Esophagus mucosa (tissue), 1 donor: ENCODE data around the gene TRIM2. TPM values are rescaled to one million over a fixed set of nuclear protein-coding genes. Genes with fewer than 3 reads are reported as not detected.

ENCODE experiments used
- ATAC-seq: fragments of 200-7000 bp; cut with Tn5 transposase; one replicate; pipeline ENCODE4 v1.9.1; 2020
- total RNA-seq: library from RNA; stranded (reverse); gene quantifications from one replicate; pipeline ENCODE4 v1.2.4, GENCODE V29; 2023
- donor health status: DM: yes; HTN: yes; CAD: no.

TRIM2 gene
- total RNA-seq, 1 donor from 2014 or later, result 9.0 TPM

DNA sequence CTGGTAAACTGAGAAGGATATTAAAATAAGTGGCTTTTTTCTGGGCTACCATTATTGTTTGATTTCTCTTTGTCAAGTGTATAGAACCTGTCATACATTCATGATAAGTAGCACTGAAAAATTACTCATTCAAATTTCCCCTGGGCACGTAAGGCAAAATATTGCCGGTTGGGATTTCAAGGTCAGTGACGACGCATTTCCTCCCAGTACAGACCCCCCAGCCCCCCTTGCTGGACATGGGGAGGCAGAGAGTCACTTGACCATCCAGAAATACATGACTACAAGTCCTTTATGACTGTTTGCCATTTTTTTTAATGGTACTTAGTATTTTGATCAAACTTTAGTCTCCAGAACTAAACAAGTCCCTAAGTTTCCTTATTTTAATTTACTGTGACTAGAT is 133.4 kb downstream of the TRIM2 start:
- ATAC-seq, result no peak

DNA sequence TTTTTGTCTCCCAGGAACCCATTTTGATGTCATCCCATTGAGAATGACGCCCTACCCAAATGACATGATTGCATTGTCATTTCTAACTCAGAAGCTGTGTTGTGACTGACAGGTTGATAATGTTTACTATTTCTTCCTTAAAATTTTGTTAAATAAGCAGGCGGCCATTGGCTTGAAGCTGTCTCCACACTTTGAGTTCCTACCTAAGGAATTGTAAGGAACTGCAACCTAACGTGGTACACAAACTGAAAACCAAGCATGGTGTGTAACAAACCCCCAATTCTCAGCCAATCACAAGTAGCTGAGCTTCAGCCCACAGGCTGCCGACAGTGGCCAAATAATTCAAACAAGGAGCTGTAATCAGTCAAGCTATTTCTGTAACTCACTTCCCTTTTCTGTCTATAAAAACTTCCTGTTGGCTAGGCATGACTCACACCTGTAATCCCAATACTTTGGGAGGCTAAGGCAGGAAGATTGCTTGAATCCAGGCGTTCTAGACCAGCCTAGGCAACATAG is 137.4 kb downstream of the TRIM2 start:
- peak; percentile 32 for ATAC-seq

DNA sequence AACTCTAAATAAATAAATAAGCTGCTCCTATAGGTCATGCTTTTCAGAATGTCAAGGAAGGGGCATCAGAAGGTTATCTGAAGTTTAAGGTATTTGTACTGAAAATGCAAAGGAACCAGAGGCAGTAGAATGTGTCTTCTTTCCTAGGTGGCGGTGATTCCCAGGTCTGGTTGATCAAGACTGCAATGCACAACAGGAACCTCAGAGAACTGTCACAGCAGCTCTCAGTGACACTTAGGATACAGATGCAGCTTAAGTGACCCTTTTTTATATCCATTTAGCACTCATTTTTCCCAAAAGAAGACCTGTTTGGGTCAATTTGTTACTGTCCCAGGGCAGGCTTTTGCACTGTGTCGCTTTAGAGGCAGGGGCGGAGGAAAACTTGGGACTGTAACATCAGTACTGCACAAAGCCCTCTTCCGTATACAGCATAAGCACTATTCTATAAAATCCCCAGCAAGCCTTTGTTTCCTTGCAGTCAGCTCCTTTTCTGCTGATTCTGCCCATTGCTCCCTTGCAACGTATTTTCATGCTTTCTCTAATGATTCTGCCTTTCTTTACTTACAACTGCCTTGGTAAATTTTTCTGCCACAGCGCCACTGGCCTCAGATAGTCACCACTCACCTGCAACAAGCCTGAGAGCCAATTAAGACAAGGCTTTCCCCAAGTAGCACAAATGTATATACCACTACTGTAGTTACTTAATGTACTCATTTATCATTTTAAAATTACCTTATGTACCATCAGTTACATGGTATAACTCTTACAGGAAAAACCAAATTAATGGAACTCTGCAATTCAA is 138.7 kb downstream of the TRIM2 start:
- ATAC-seq, result no peak

DNA sequence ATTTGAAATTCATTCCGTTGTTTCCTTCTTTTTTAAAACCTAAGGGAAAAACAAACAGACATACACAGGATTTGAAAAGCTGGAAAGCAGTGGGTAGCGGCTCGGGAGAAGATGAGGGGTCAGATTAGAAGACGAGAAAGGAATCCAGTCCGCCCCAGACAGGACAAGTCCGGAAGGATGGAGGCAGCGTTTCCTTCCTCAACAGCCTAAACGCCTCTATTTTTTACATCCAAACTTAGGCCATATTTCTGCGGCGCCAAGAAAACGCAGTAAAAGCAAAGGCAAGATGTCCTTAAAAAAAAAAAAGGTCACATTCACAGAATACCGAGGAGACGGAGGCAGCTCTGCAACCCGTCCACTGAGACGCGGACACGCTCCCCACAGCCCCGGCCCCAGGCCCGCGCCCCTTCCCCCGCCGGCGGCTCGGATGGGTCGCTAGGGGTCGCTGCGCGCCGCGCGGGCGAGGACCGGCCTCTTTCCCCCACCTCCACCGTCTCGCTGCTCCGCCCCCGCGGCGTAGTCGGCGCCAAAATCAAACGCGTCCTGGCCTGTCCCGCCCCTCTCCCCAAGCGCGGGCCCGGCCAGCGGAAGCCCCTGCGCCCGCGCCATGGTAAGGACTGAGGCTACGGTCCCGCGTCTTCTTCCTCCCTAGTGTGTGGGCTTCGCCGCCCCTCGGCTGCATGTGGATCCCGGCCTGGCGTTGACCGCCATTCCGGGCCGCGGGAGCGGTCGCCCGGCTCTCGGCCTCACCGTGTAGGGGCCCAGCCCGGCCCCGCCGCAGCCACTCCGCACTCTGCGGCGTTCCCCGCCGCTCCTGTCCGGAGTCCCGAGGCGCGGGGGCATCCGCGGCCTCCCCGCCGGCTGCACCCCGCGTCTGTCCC is 140.1 kb downstream of the TRIM2 start, which contains the start of gene MND1:
Gene MND1 (plus strand): TSS at position 558 of the 881 bp plus-strand sequence. CDS start 50 bp downstream, at position 608.
- ATAC-seq, result peak; percentile 93

DNA sequence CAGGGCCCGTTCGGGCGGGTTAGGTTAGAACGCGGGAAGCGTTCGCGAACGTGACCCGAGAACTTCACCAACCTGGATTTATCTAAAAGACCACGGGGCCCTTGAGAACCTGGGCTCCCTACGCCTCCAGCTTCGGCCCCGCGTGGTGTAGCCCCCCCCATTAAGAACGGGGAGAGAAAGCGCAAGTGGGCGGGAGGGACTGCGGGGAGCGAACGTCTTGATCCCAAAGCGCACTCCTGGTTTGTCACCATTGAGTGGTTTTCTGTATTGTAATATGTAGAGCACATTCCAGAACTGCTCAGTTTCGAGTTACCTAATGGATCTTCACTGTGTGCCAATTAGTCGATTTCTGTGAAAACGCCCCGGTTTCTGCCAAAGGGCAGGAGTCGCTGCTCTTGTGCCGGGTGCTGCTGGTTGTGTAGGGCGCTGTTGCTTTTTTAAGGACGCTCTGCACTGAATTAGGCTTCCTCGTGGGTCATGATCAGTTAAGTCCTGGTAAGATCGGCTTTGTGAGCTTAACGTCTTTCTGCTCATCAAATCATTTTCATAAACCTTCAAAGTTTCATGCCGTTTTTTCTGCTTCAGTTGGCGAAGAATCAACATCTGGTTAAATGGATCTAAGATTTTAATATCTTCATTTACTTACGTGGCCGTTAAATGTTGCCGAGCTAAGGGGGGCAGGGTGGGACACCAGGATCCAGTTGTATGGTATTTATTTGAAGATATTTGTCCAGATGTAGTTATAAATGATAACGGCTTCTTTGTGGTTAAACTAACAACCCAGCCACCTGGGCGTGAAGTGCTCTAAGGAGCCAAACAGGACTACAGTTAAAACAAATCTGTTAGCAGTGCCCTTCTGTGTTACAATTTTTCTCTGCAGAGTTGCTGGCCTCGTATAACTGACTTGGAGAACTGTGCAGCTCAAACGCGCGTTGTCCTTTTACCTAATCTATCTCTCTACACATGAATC is 141.1 kb downstream of the TRIM2 start:
- peak; percentile 58 for ATAC-seq

DNA sequence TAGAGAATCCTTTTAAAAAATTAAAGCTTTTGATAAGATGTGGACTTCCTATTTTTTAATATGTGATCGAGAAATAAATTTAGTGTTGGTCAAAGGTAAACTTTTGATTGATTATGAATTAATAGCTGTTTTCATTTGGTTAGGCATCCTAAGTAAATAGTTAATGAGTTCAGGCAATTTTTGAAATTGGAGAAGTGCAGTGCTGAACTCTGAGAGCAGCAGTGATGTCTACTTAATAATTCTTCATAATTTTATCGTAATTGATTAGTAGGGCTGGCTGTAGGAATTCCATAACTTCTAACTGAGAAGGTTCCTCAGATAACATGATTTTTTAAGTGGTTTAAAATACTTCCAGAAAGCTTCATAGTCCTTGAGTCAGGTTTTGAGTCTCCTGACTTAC is 141.8 kb downstream of the TRIM2 start:
- ATAC-seq, result no peak

DNA sequence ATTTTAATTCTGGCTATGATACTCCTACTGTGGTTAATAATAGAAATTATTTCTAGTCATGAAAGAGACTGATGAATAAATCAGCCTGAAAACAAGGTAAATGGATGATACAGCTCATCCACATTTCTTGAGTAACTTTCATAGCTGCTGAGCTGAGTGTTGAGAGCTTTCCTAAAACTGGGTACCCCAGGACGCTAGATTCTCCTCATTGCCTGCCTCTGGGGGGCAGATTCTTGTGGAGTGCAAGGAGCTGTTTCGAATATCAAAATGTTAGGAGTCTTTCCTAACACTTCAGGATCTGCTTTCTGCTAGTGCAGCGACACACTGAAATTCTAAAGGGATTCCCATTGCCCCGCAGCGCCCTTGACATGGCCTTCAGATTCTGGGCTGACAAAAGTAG is 142.3 kb downstream of the TRIM2 start:
- ATAC-seq, result no peak

DNA sequence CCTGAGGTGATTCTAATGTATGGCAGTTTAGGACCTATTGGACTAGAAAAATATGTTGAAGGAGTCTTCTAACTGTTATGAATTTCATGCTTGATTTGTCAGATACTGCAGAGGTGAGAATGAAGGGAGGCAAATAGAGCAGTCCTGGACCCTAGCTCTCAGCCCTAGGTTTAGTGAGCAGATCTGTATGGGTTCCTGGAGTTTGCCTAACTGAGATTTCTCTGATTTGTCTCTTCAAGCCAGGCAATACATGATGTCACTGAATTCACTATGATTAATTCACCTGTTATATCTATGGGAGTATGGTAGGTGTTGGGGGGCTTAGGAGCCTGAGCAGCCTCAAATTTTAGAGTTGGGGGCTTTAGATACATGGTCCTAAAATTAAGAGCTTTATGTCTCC is 142.9 kb downstream of the TRIM2 start:
- no peak for ATAC-seq

DNA sequence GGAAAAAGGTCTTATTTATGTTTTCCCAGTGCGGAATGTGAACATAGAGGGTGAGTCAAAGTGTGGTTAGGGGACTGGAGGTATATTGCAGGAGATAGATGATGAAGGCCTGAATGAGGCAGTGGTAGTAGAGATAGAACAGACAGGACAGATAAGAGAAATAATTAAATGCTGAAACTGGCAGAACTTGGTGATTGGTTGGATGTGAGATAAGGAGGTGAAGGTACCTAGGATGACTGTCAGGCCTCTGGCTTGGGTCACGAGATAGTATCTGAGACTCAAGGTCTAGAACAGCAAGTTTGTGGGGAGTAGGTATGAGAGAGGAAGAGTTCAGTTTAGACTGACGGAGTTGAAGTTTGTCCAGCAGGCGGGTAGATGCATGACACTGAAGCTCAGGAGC is 143.8 kb downstream of the TRIM2 start:
- no peak for ATAC-seq

DNA sequence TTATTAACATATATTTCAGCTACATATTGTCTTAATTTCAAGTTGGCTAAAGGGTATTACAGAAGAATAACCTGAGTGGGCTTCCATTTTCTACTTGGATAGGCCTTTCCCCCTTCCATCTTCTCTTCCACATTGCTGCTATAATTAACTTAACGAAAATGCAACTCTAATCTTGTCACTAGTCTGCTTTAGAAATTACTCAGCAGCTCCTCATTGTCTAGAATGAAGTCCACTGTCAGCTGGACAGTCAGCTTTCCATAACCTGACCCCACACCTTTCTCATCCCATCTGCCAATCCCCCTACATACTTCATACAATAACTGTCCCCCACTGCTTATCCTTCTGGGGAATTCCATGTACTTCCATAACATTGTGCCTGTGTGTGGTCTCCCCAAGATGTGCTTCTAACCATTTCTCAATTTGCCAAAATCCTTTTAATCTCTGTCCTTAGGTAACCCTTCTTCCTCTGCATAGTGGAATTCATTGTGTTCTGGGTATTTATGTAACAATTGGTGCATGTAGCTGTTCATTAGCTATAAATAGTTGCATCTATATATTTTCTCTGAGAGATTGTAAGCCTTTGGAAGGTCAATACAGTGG is 145.1 kb downstream of the TRIM2 start:
- no peak for ATAC-seq

DNA sequence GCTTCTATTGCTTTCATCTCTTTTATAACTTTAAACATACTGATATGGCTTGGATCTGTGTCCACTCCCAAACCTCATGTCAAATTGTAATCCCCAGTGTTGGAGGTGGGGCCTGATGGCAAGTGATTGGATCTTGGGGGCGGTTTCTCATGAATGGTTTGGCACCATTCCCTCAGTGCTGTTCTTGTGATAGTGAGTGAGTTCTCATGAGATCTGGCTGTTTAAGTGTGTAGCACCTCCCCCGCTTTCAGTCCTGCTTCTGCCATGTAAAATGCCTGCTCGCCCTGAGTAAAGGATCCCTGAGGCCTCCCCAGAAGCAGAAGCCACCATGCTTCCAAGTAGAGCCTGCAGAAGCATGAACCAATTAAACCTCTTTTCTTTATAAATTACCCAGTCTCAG is 157.9 kb downstream of the TRIM2 start:
- ATAC-seq, result no peak

DNA sequence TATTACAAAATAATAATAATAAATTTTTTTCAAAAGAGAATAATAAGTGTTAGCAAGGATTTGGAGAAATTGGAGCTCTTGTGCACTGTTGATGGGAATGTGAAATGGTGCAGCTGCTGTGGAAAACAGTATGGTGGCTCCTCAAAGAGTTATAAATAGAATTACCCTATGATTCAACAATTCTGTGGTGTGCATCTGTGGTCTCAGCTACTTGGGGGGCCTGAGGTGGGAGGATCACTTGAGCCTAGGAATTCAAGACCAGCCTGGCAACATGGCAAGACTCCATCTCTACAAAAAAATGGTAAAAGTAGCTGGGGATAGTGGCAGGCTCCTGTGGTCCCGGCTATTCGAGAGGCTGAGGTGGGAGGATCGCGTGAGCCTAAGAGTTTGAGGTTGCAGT is 159.8 kb downstream of the TRIM2 start:
- no peak for ATAC-seq

DNA sequence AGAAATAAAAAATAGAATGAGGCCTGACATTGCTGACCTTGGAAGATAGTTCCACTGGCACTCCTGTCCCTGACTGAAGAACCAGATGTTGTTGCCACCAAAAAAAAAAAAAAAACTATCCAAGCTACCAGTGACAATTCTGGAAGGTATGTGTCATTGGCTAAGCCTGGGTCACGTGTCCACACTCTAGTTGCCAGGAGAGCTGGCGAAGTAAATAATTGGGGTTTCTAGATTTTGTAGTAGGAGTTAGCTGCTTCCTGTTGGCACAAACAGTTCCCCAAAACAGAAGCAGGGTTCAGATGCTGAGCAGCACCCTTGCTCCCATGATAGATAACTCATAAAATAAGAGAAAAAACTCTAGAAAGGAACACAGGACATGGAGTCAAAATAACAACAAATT is 160.8 kb downstream of the TRIM2 start:
- no peak for ATAC-seq

DNA sequence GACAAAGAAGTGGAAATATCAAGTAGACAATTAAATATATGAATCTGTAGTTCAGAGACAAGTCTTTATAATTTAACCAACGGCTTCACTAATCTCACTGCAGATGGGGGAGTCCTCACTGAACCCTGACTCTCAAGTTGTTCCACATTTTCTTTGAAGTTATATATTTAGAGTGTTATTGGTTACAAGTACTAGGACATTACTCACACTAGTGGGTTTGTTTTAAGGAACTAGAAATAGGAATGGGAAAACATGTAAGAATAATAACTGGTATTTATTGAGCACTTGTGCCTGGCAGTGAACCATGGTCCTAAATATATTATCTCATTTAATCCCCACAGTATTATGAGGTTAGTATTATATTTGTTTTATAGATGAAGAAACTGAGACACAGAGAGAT is 162.2 kb downstream of the TRIM2 start:
- no peak for ATAC-seq

DNA sequence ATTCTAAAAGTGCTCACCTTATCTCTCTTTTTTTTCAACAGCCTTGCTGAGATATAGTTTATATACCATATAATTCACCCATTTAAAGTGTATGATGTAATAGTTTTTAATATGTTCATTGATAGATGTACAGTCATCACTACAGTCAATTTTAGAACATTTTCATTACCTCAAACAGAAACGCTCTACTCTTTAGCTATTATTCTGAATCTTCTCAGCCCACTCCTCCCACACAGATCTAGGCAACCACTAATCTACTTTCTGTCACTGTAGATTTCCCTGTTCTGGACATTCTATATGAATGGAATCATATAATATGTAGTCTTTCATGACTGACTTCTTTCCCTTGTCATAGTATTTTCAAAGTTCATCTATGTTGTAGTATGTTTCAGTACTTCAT is 162.8 kb downstream of the TRIM2 start:
- ATAC-seq, result no peak

DNA sequence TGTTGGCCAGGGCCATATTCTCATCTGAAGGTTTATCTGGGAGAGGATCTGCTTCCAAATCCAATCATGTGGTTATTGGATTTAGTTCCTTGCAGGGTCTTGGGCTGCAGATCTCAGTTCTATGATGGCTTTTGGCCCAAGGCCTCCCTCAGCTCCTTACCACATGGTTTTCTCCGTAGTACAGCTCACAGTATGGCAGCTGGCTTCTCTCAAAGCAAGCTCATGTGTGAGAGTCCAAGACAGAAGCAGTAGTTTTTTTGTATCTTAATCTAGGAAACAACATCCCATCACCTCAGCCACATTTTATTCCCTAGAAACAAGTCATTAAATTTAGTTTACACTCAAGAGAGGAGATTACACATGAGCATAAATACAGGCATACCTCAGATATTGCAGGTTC is 164.8 kb downstream of the TRIM2 start:
- no peak for ATAC-seq

DNA sequence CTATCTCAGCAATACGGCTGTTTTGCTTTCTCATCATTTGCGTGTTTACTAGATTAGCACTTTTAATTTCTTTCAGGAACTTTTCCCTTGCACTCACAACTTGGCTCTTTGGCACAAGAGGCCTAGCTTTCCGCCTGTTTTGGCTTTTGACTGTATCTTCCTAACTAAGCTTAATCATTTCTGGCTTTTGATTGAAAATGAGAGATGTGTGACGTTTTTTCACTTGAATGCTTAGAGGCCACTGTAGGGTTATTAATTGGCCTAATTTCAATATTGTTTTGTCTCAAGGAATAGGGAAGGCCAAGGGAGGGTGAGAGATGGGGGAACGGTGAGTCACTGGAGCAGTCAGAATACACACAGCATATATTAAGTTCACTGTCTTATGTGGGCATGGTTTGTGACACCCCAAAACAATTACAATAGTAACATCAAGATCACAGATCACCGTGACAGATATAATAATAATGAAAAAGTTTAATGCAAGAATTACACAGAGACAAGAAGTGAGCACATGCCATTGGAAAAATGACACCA is 167.5 kb downstream of the TRIM2 start:
- no peak for ATAC-seq

DNA sequence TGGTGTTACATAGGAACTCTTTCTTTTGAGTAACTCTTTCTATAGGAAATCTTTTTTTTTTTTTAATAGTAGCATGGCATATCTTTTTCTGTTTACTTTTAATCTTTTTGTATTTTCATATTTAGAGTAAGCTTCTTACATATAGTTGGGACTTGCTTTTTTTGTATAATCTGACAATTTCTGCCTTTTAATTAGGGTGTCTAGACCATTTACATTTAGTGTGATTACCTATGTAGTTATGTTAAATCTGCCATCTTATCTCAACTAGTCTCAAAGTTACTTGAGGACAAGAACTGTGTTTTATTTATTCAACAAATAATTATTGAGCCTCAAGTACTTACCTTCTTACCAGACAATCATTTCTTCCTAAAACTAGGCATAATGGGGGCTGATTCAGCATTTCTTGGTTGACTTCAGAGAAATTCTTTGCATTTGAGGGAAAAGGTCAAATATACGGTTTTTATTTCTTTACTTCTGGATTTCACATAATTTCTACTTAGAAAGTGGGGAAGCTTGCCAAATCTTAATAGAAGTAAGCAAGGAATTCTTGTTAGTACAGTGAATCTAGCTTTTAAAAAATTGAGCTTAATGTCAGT is 168.8 kb downstream of the TRIM2 start:
- no peak for ATAC-seq

DNA sequence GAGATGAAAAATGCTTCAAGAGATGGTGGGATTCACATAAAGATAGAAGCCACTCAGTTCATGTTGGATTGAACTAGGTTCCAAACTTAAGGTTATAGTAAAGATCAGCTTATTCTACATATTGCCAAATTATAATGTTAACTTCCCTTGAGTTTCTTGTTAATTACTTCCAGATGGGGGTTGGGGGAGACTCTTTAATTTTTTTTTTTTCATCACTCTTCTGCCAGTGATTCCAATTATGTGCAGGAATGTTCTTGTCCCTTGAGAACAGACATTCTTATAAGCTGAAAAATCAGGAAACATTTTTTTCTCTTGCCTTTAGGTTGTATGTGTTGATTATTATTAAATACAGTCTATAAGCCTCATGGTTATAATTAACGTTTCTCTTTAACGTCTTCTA is 170.2 kb downstream of the TRIM2 start:
- ATAC-seq, result no peak

DNA sequence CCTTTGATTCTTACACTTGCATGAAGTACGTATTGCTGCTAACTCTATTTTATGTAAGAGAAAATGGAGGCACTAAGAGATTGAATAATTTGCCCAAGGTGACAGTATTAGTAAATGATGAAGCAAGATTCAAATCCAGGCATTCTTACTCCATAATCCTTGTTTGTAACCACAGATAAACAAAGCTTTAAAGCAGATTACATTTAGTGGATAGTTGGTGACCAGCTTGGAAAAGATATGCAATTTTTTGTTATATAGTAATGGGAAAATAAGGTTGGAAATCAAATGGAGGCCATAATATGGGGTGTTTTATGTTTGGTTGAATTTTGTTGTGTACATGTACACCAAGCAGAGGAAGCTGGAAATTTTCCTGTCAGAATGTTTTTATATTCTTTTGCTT is 171.1 kb downstream of the TRIM2 start:
- ATAC-seq, result no peak

DNA sequence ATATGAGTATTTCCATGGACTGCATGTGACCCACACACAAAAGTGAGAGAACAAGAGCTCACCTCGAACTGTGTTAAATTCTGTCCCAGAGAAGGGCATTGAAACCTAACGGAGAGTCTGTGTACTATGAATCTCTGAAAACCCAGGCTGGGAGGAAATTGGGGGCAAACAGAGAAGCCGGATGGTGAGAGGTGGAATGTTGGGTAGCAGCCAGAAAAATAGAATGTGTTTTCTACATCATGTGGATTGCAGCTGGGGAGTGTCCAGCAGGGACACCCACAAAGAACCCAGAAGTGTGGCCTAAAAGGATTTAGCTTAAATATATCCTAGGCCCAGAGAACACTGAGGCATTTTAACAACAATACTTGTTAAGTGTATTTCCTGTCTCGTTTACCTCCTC is 178.9 kb downstream of the TRIM2 start:
- ATAC-seq, result no peak
